PC-9 (cell line): Measurements from ENCODE around the gene EFHC1. TPM values are rescaled to one million over a fixed set of nuclear protein-coding genes. Genes with fewer than 3 reads are reported as not detected.

Experiments used
- BruUV-seq: library from RNA; stranded (reverse); fragments of 400-500 nt; replicated peaks from 2 replicates; lab custom pipeline; 2021; lab: Mats Ljungman, UMichigan
- CTCF ChIA-PET: fragments of 300-600 bp; sonication (Branson Sonifier 250); formaldehyde crosslinking; loops from one replicate; lab custom pipeline; 2022; ENCODE audit warnings: antibody characterized with exemption; lab: Charles Lee
- POLR2A ChIA-PET: fragments of 300-600 bp; sonication (Branson Sonifier 250); formaldehyde crosslinking; loops from one replicate; lab custom pipeline; 2022; ENCODE audit warnings: antibody characterized with exemption; ENCODE audit not compliant: unreplicated experiment; lab: Charles Lee
- DNase-seq, 2 experiments: peaks; one replicate each; pipeline versions ENCODE4 v3.0.0 to v3.0.0-alpha.2; 2015 to 2022; ENCODE audit warnings: mixed read lengths in 1 of 2
- H2AFZ ChIP-seq: fragments of 200-600 bp; sonication (generic); 2 replicates; pipeline ENCODE4 v1.8.1; 2017; ENCODE audit warnings: antibody characterized with exemption
- H3F3A ChIP-seq: fragments of 200-600 bp; sonication (generic); 2 replicates; pipeline ENCODE4 v1.8.1; 2017; ENCODE audit warnings: antibody characterized with exemption, mild to moderate bottlenecking, low read depth; ENCODE audit not compliant: insufficient read depth
- H3K27ac ChIP-seq: fragments of 200-600 bp; sonication (generic); 2 replicates; pipeline ENCODE4 v1.6.1; 2016; ENCODE audit warnings: mixed run types
- H3K27me3 ChIP-seq: fragments of 200-600 bp; sonication (generic); 2 replicates; pipeline ENCODE4 v1.6.1; 2016; ENCODE audit warnings: low read depth, mixed run types; ENCODE audit not compliant: insufficient read depth
- H3K36me3 ChIP-seq: fragments of 200-600 bp; sonication (generic); 2 replicates; pipeline ENCODE4 v1.6.1; 2016; ENCODE audit warnings: low read depth, mixed run types
- H3K4me1 ChIP-seq: fragments of 200-600 bp; sonication (generic); replicated peaks from 2 replicates; pipeline ENCODE4 v1.6.1; 2016; ENCODE audit warnings: mixed run types; ENCODE audit not compliant: insufficient read depth
- H3K4me2 ChIP-seq: fragments of 200-600 bp; sonication (generic); 2 replicates; pipeline ENCODE4 v1.6.1; 2017; ENCODE audit warnings: mixed run types
- H3K4me3 ChIP-seq: fragments of 200-600 bp; sonication (generic); 2 replicates; pipeline ENCODE4 v1.6.1; 2016; ENCODE audit warnings: mixed run types
- H3K79me2 ChIP-seq: fragments of 200-600 bp; sonication (generic); 2 replicates; pipeline ENCODE4 v1.6.1; 2017; ENCODE audit warnings: low read depth, mixed run types
- H3K9me2 ChIP-seq: fragments of 200-600 bp; sonication (generic); 2 replicates; pipeline ENCODE4 v1.8.1; 2017; ENCODE audit warnings: mild to moderate bottlenecking; ENCODE audit not compliant: insufficient read depth
- H3K9me3 ChIP-seq: fragments of 200-600 bp; sonication (generic); 2 replicates; pipeline ENCODE4 v1.8.1; 2016; ENCODE audit warnings: low read depth; ENCODE audit not compliant: insufficient read depth
- H4K20me1 ChIP-seq: fragments of 200-600 bp; sonication (generic); 2 replicates; pipeline ENCODE4 v1.8.1; 2017; ENCODE audit not compliant: insufficient read depth
- EZH2 ChIP-seq: fragments of 200-600 bp; sonication (generic); IDR thresholded peaks from 2 replicates; pipeline ENCODE4 v1.8.0; 2017; ENCODE audit warnings: antibody characterized with exemption, low read depth
- intact Hi-C: fragments of 100-400 bp; cut with micrococcal nuclease; formaldehyde crosslinking; loops from one replicate; pipeline ENCODE4 v1.10.0; 2022; ENCODE audit not compliant: unreplicated experiment
- total RNA-seq: library from RNA; stranded (reverse); gene quantifications from 2 replicates; pipeline ENCODE4 v1.2.3, GENCODE V29; 2021
- TF ChIP-seq, protein P1 (sequence below): fragments of 200-600 bp; sonication (generic); conservative IDR thresholded peaks from 2 replicates; pipeline ENCODE4 v1.6.1; 2017; ENCODE audit warnings: mixed run types, antibody characterized with exemption, mild to moderate bottlenecking, moderate library complexity

EFHC1 gene
- total RNA-seq, 1 experiment from 2014 or later: 45.0 TPM

- Histone ChIP-seq H3K9me3 (no peaks in the 10 kb centered on the region), H3K4me2 (no peak overlapping the region), H3K9me2 (no peaks in the 10 kb centered on the region), H3F3A (no peaks in the 10 kb centered on the region), H2AFZ (no peak overlapping the region), H3K79me2 (peaks cover 14% of the 10 kb centered on the region), H3K27me3 (no peaks in the 10 kb centered on the region), H4K20me1 (no peaks in the 10 kb centered on the region; the same call in 1 of the 2 replicates), H3K27ac (no peak overlapping the region), H3K4me1 (no peaks in the 10 kb centered on the region), H3K4me3 (no peak overlapping the region), H3K36me3 (no peaks in the 10 kb centered on the region)
- TF ChIP-seq EZH2: no peak
- TF ChIP-seq, protein P1, sequence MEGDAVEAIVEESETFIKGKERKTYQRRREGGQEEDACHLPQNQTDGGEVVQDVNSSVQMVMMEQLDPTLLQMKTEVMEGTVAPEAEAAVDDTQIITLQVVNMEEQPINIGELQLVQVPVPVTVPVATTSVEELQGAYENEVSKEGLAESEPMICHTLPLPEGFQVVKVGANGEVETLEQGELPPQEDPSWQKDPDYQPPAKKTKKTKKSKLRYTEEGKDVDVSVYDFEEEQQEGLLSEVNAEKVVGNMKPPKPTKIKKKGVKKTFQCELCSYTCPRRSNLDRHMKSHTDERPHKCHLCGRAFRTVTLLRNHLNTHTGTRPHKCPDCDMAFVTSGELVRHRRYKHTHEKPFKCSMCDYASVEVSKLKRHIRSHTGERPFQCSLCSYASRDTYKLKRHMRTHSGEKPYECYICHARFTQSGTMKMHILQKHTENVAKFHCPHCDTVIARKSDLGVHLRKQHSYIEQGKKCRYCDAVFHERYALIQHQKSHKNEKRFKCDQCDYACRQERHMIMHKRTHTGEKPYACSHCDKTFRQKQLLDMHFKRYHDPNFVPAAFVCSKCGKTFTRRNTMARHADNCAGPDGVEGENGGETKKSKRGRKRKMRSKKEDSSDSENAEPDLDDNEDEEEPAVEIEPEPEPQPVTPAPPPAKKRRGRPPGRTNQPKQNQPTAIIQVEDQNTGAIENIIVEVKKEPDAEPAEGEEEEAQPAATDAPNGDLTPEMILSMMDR: no peak
- DNase-seq: no peak
- POLR2A ChIA-PET: no interaction called here
- CTCF ChIA-PET: no interaction called here
- intact Hi-C loops: no loop called here
- no TSS peak for BruUV-seq
These were observed 138.3 kb downstream of the EFHC1 start for GRCh38 chr6:52558266-52559000.

- Histone ChIP-seq H3K36me3 (no peaks in the 10 kb centered on the region), H4K20me1 (no peaks in the 10 kb centered on the region), H3K4me2 (no peak overlapping the region), H3K9me3 (no peaks in the 10 kb centered on the region), H2AFZ (no peak overlapping the region), H3K9me2 (no peaks in the 10 kb centered on the region), H3K79me2 (peaks cover 32% of the 10 kb centered on the region), H3F3A (peaks cover 1% of the 10 kb centered on the region; the same call in 1 of the 2 replicates), H3K4me3 (no peak overlapping the region), H3K4me1 (no peaks in the 10 kb centered on the region), H3K27ac (no peak overlapping the region), H3K27me3 (no peaks in the 10 kb centered on the region)
- CTCF ChIA-PET: no interaction called here
- no TSS peak for BruUV-seq
- TF ChIP-seq, protein P1: no peak
- TF ChIP-seq EZH2: no peak
- POLR2A ChIA-PET: no interaction called here
- intact Hi-C loops: no loop called here
- no peak for DNase-seq
These were observed 140.3 kb downstream of the EFHC1 start for GRCh38 chr6:52560462-52560861.

- CTCF ChIA-PET: interaction anchor here (0.7 kb wide), 1 partner anchor 10 kb away, joined by 9 read pairs; no protein-coding TSS in a partner anchor
- H2AFZ ChIP-seq: no peak overlapping the region
- POLR2A ChIA-PET: no interaction called here
- H3K4me2 ChIP-seq: no peak overlapping the region
- H3K79me2 ChIP-seq: peaks cover 39% of the 10 kb centered on the region
- no peak for DNase-seq
- no peaks in the 10 kb centered on the region for H3K9me3 ChIP-seq
- TF ChIP-seq, protein P1: no peak
- peaks cover 21% of the 10 kb centered on the region for H3K4me1 ChIP-seq
- no peak overlapping the region for H3K4me3 ChIP-seq
- peaks cover 23% of the 10 kb centered on the region for H3F3A ChIP-seq
- no peaks in the 10 kb centered on the region; the same call in 1 of the 2 replicates for H3K9me2 ChIP-seq
- no peak overlapping the region for H3K27ac ChIP-seq
- H3K36me3 ChIP-seq: no peaks in the 10 kb centered on the region
- intact Hi-C loops: no loop called here
- BruUV-seq: no TSS peak
- H3K27me3 ChIP-seq: no peaks in the 10 kb centered on the region
- H4K20me1 ChIP-seq: no peaks in the 10 kb centered on the region; the same call in 1 of the 2 replicates
These were observed 142.8 kb downstream of the EFHC1 start for GRCh38 chr6:52562911-52563310.
